ENCODE data around the gene PPM1M. TPM values are rescaled to one million over a fixed set of nuclear protein-coding genes. Genes with fewer than 3 reads are reported as not detected.

The PPM1M gene
- total and polyA plus RNA-seq, 2 experiments from 2014 or later, result 21.6 to 35.7 TPM

- H3K79me2 ChIP-seq (ENCODE audit: insufficient read depth), result peaks cover 36% of the 10 kb centered on the region
- no peaks in the 10 kb centered on the region for H4K20me1 ChIP-seq (ENCODE audit: insufficient read depth)
- H3K4me1 ChIP-seq (ENCODE audit: insufficient read depth), result no peaks in the 10 kb centered on the region
- peaks cover 12% of the 10 kb centered on the region; the same call in 1 of the 2 replicates for H3K36me3 ChIP-seq (ENCODE audit: low read depth)
- H3K9me2 ChIP-seq (ENCODE audit: insufficient read depth), result no peaks in the 10 kb centered on the region
- no peak overlapping the region for H3K4me2 ChIP-seq (ENCODE audit: unreplicated experiment)
- H3K4me3 ChIP-seq, result no peak overlapping the region
- no peak overlapping the region for H3K9ac ChIP-seq
- H3K27ac ChIP-seq, result no peak overlapping the region
- no peak for DNase-seq
- in situ Hi-C loops (cut with MboI), result loop anchor here (10.0 kb wide), 1 partner anchor 114 kb away; no protein-coding TSS in a partner anchor
- no peak overlapping the region for H2AFZ ChIP-seq
- 88 to 96% methylated on average over 6 of the region's 6 CpGs for WGBS, 2 experiments (ENCODE audit: low coverage in 1 of 2, low lambda C conversion rate in 2 of 2, missing lambda C conversion rate in 2 of 2)
- no peaks in the 10 kb centered on the region for H3F3A ChIP-seq (ENCODE audit: insufficient read depth)
- H3K9me3 ChIP-seq (ENCODE audit: low read depth), result no peaks in the 10 kb centered on the region
- no peaks in the 10 kb centered on the region for H3K27me3 ChIP-seq (replicated peaks; ENCODE audit: insufficient read depth)
- TF ChIP-seq EZH2 (IDR thresholded peaks at IDR 0.05; ENCODE audit: insufficient read depth, poor library complexity, severe bottlenecking) (no peak), EZH2phosphoT487 (IDR thresholded peaks at IDR 0.05; ENCODE audit: insufficient read depth, low read depth) (no peak)
Observed at GRCh38 chr3:52230461-52230860, 15.1 kb upstream of the PPM1M start.

GRCh38 chr3:52230889-52231499 is 14.6 kb upstream of the PPM1M start:
- TF ChIP-seq EZH2 (IDR thresholded peaks at IDR 0.05; ENCODE audit: insufficient read depth, poor library complexity, severe bottlenecking) (no peak), EZH2phosphoT487 (IDR thresholded peaks at IDR 0.05; ENCODE audit: insufficient read depth, low read depth) (no peak)
- DNase-seq, result no peak
- no peak overlapping the region for H3K4me2 ChIP-seq (ENCODE audit: unreplicated experiment)
- H2AFZ ChIP-seq, result no peak overlapping the region
- 83 to 93% methylated on average over 15 of the region's 16 CpGs for WGBS, 2 experiments (ENCODE audit: low coverage in 1 of 2, low lambda C conversion rate in 2 of 2, missing lambda C conversion rate in 2 of 2)
- H4K20me1 ChIP-seq (ENCODE audit: insufficient read depth), result no peaks in the 10 kb centered on the region
- in situ Hi-C loops (cut with MboI), result loop anchor here (10.0 kb wide), 1 partner anchor 114 kb away; no protein-coding TSS in a partner anchor
- no peak overlapping the region for H3K4me3 ChIP-seq
- no peaks in the 10 kb centered on the region for H3F3A ChIP-seq (ENCODE audit: insufficient read depth)
- H3K4me1 ChIP-seq (ENCODE audit: insufficient read depth), result no peaks in the 10 kb centered on the region
- peaks cover 42% of the 10 kb centered on the region for H3K79me2 ChIP-seq (ENCODE audit: insufficient read depth)
- peaks cover 12% of the 10 kb centered on the region; the same call in 1 of the 2 replicates for H3K36me3 ChIP-seq (ENCODE audit: low read depth)
- no peaks in the 10 kb centered on the region for H3K9me2 ChIP-seq (ENCODE audit: insufficient read depth)
- H3K27me3 ChIP-seq (replicated peaks; ENCODE audit: insufficient read depth), result no peaks in the 10 kb centered on the region
- H3K9ac ChIP-seq, result no peak overlapping the region
- no peak overlapping the region for H3K27ac ChIP-seq
- no peaks in the 10 kb centered on the region for H3K9me3 ChIP-seq (ENCODE audit: low read depth)

DNA sequence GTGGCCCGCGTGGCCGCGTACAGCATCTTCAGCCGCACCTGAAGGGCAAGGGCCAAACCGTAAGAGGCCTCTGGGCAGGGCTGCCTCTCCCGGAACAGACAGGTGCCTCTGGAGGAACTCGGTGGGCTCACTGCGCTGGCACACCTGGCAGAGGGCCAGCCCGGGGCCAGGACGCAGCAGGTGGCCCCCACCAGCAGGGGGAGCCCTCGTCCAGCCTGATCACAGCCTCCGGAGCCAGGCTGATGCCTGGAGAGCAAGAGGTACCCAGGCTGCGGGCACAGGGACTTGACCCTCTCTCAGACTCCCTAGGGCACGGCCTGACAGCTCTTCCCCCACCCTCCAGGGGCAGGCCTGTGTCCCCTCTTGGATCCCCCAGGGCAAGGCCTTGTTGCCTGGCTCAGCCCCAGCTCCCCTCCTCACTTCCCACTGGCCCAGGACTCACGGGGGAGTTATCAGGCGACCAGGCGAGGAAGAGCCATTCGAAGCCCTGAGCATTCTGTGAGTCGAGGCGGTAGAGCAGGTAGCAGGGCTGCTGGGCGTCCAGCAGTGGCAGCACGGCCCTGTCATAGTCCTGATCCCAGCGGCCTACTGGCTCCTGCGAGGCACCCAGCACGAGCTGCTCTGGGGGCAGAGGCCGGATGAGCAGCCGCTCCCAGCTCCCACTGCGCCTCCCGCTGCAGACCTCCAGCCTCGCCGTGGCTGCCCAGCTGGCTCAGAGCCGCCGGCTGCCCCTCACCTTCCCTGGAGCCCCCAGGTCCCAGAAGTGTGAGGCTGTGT is 13.9 kb upstream of the PPM1M start:
- Histone ChIP-seq H3K27ac (no peak overlapping the region), H3K36me3 (ENCODE audit: low read depth) (peaks cover 12% of the 10 kb centered on the region; the same call in 1 of the 2 replicates), H3K9me3 (ENCODE audit: low read depth) (no peaks in the 10 kb centered on the region), H3K4me3 (no peak overlapping the region), H3K9ac (no peak overlapping the region), H3K27me3 (replicated peaks; ENCODE audit: insufficient read depth) (no peaks in the 10 kb centered on the region), H3K9me2 (ENCODE audit: insufficient read depth) (no peaks in the 10 kb centered on the region), H4K20me1 (ENCODE audit: insufficient read depth) (no peaks in the 10 kb centered on the region), H2AFZ (no peak overlapping the region), H3K4me1 (ENCODE audit: insufficient read depth) (peaks cover 5% of the 10 kb centered on the region; the same call in 1 of the 2 replicates), H3K4me2 (ENCODE audit: unreplicated experiment) (no peak overlapping the region), H3K79me2 (ENCODE audit: insufficient read depth) (peaks cover 49% of the 10 kb centered on the region), H3F3A (ENCODE audit: insufficient read depth) (no peaks in the 10 kb centered on the region)
- no peak for TF ChIP-seq EZH2 (IDR thresholded peaks at IDR 0.05; ENCODE audit: insufficient read depth, poor library complexity, severe bottlenecking)
- no peak for TF ChIP-seq EZH2phosphoT487 (IDR thresholded peaks at IDR 0.05; ENCODE audit: insufficient read depth, low read depth)
- WGBS, 2 experiments (ENCODE audit: low coverage in 1 of 2, low lambda C conversion rate in 2 of 2, missing lambda C conversion rate in 2 of 2), result 67 to 70% methylated on average over 34 of the region's 34 CpGs
- peak; percentile 75 for DNase-seq
- in situ Hi-C loops (cut with MboI), result loop anchor here (10.0 kb wide), 1 partner anchor 113 kb away; no protein-coding TSS in a partner anchor

- Histone ChIP-seq H3K9ac (peak overlapping the region; percentile 11; the same call in 1 of the 2 replicates), H3K27me3 (replicated peaks; ENCODE audit: insufficient read depth) (no peaks in the 10 kb centered on the region), H3K4me2 (ENCODE audit: unreplicated experiment) (no peak overlapping the region), H3K9me2 (ENCODE audit: insufficient read depth) (no peaks in the 10 kb centered on the region), H2AFZ (no peak overlapping the region), H3K4me1 (ENCODE audit: insufficient read depth) (peaks cover 12% of the 10 kb centered on the region; the same call in 1 of the 2 replicates), H3F3A (ENCODE audit: insufficient read depth) (no peaks in the 10 kb centered on the region), H3K79me2 (ENCODE audit: insufficient read depth) (peaks cover 56% of the 10 kb centered on the region), H3K9me3 (ENCODE audit: low read depth) (no peaks in the 10 kb centered on the region), H3K36me3 (ENCODE audit: low read depth) (peaks cover 12% of the 10 kb centered on the region; the same call in 1 of the 2 replicates), H4K20me1 (ENCODE audit: insufficient read depth) (no peaks in the 10 kb centered on the region), H3K27ac (no peak overlapping the region), H3K4me3 (no peak overlapping the region)
- in situ Hi-C loops (cut with MboI), result loop anchor here (10.0 kb wide), 1 partner anchor 112 kb away; no protein-coding TSS in a partner anchor
- no peak for DNase-seq
- 90% methylated on average over 26 to 28 of the region's 28 CpGs for WGBS, 2 experiments (ENCODE audit: low coverage in 1 of 2, low lambda C conversion rate in 2 of 2, missing lambda C conversion rate in 2 of 2)
- TF ChIP-seq EZH2 (IDR thresholded peaks at IDR 0.05; ENCODE audit: insufficient read depth, poor library complexity, severe bottlenecking) (no peak), EZH2phosphoT487 (IDR thresholded peaks at IDR 0.05; ENCODE audit: insufficient read depth, low read depth) (no peak)
Observed at GRCh38 chr3:52232279-52233107, 13.1 kb upstream of the PPM1M start.
